Keratinocyte (primary cell): ENCODE results near the gene RNF19B. TPM values are rescaled to one million over a fixed set of nuclear protein-coding genes. Genes with fewer than 3 reads are reported as not detected.

Experiments
- DNase-seq: peaks from one replicate; pipeline ENCODE4 v3.0.0-alpha.2; 2011; ENCODE audit warnings: low read depth, missing footprints, low spot score
- FAIRE-seq: peaks from 2 replicates; lab custom pipeline; 2011; peaks lifted over from hg19 to GRCh38; lab: Jason Lieb, UNC
- H2AFZ ChIP-seq: 2 replicates; pipeline ENCODE4 v1.6.0; 2012; ENCODE audit warnings: low read length, control low read depth, inconsistent platforms; ENCODE audit not compliant: control insufficient read depth
- H3K27ac ChIP-seq: 2 replicates; pipeline ENCODE4 v1.5.1; 2011; ENCODE audit warnings: low read length; ENCODE audit not compliant: control insufficient read depth, insufficient read depth
- H3K27me3 ChIP-seq: 3 replicates; pipeline ENCODE4 v1.6.0; 2011; ENCODE audit warnings: low read length; ENCODE audit not compliant: control insufficient read depth, insufficient read depth; ENCODE audit errors: extremely low read depth
- H3K36me3 ChIP-seq, 2 experiments: 2 replicates in 1 of 2; 3 replicates in 1 of 2; pipeline ENCODE4 v1.5.1; 2011; ENCODE audit warnings: low read length in 2 of 2, mild to moderate bottlenecking in 1 of 2; ENCODE audit not compliant: control insufficient read depth in 2 of 2, insufficient read depth in 2 of 2; ENCODE audit errors: extremely low read depth in 1 of 2
- H3K4me1 ChIP-seq: 3 replicates; pipeline ENCODE4 v1.5.1; 2011; ENCODE audit warnings: low read length; ENCODE audit not compliant: control insufficient read depth, insufficient read depth; ENCODE audit errors: extremely low read depth
- H3K4me2 ChIP-seq: 3 replicates; pipeline ENCODE4 v1.6.0; 2011; ENCODE audit warnings: low read depth, low read length; ENCODE audit not compliant: control insufficient read depth, insufficient read depth; ENCODE audit errors: extremely low read depth
- H3K4me3 ChIP-seq, 3 experiments: fragments of 200-600 bp in 1 of 3; sonication (generic) in 1 of 3; 2 replicates in 2 of 3; 3 replicates in 1 of 3; pipeline ENCODE4 v1.5.1; 2011 to 2016; ENCODE audit warnings: low read length in 3 of 3, mild to moderate bottlenecking in 3 of 3, control low read depth in 2 of 3, inconsistent platforms in 1 of 3, low read depth in 1 of 3, mixed read lengths in 1 of 3, mixed run types in 1 of 3, moderate library complexity in 1 of 3; ENCODE audit not compliant: control insufficient read depth in 2 of 3, insufficient read depth in 2 of 3; ENCODE audit errors: extremely low read depth in 1 of 3
- H3K79me2 ChIP-seq: 2 replicates; pipeline ENCODE4 v1.6.0; 2012; ENCODE audit warnings: low read length; ENCODE audit not compliant: control insufficient read depth, insufficient read depth
- H3K9ac ChIP-seq: 3 replicates; pipeline ENCODE4 v1.6.0; 2011; ENCODE audit warnings: low read length; ENCODE audit not compliant: control insufficient read depth, insufficient read depth; ENCODE audit errors: extremely low read depth
- H3K9me1 ChIP-seq: 3 replicates; pipeline ENCODE4 v1.6.0; 2011; ENCODE audit warnings: low read length; ENCODE audit not compliant: control insufficient read depth, insufficient read depth; ENCODE audit errors: extremely low read depth
- H3K9me3 ChIP-seq: 2 replicates; pipeline ENCODE4 v1.5.1; 2012; ENCODE audit warnings: low read depth, low read length; ENCODE audit not compliant: control insufficient read depth
- H4K20me1 ChIP-seq: 3 replicates; pipeline ENCODE4 v1.6.0; 2011; ENCODE audit warnings: low read length; ENCODE audit not compliant: control insufficient read depth, insufficient read depth; ENCODE audit errors: extremely low read depth
- CTCF ChIP-seq, 3 experiments: IDR thresholded peaks in 1 of 3; conservative IDR thresholded peaks in 1 of 3; optimal IDR thresholded peaks in 1 of 3; 2 replicates in 2 of 3; 3 replicates in 1 of 3; pipeline versions ENCODE3 to v1.5.1; 2011; ENCODE audit warnings: low read length in 3 of 3, mild to moderate bottlenecking in 3 of 3, moderate library complexity in 2 of 3, control low read depth in 1 of 3, inconsistent platforms in 1 of 3; ENCODE audit not compliant: insufficient read depth in 2 of 3; ENCODE audit errors: extremely low read depth in 1 of 3
- EZH2 ChIP-seq: IDR thresholded peaks from one replicate; pipeline ENCODE4 v1.6.1; 2012; ENCODE audit warnings: inconsistent platforms, mild to moderate bottlenecking, low read length, moderate library complexity
- dilution Hi-C: fragments of 300-500 bp; cut with MboI; formaldehyde crosslinking; loops from one replicate; pipeline ENCODE4 v1.7.0; 2020; ENCODE audit warnings: low sequenced_read_pairs; ENCODE audit not compliant: extremely low pct_ligation_motif_present
- polyA plus RNA-seq, 5 experiments: library from polyadenylated mRNA; depleted of rRNA in 3 of 5; stranded (reverse) in 3 of 5; stranded (forward) in 1 of 5; unstranded in 1 of 5; fragments of >200 nt; gene quantifications; 1 replicate in 1 of 5; 2 replicates in 3 of 5; 3 replicates in 1 of 5; pipeline versions ENCODE4 v1.2.1 to v1.2.3, GENCODE V29; 2011 to 2012; ENCODE audit warnings: missing spikeins in 2 of 5, low read depth in 1 of 5, low replicate concordance in 1 of 5

Gene RNF19B
- polyA plus RNA-seq, 1 donor (not counting 4 experiments of a cell fraction or from before 2014, with no cell fraction given) = 33.5 TPM

- Histone ChIP-seq H3K4me3 (no peak overlapping the region), H3K4me2 (no peak overlapping the region), H2AFZ (no peak overlapping the region), H3K27me3 (peaks cover 5% of the 10 kb centered on the region), H3K9me1 (no peaks in the 10 kb centered on the region), H4K20me1 (no peaks in the 10 kb centered on the region), H3K9ac (no peak overlapping the region), H3K9me3 (no peaks in the 10 kb centered on the region), H3K79me2 (no peaks in the 10 kb centered on the region), H3K27ac (no peak overlapping the region), H3K36me3 (no peaks in the 10 kb centered on the region), H3K4me1 (peaks cover 4% of the 10 kb centered on the region)
- FAIRE-seq (no peak), DNase-seq (no peak)
- dilution Hi-C loops = no loop called here
- no peak for TF ChIP-seq EZH2
Measured at GRCh38 chr1:32928285-32928684, 36.3 kb downstream of the RNF19B start.

GRCh38 chr1:32927441-32927840 lies 37.2 kb downstream of the RNF19B start:
- Histone ChIP-seq H3K9me3 (no peaks in the 10 kb centered on the region), H3K79me2 (no peaks in the 10 kb centered on the region), H4K20me1 (no peaks in the 10 kb centered on the region), H3K9me1 (no peaks in the 10 kb centered on the region), H3K4me2 (no peak overlapping the region), H3K4me3 (no peak overlapping the region), H3K9ac (no peak overlapping the region), H2AFZ (no peak overlapping the region), H3K27me3 (peaks cover 5% of the 10 kb centered on the region), H3K4me1 (peaks cover 4% of the 10 kb centered on the region), H3K36me3 (no peaks in the 10 kb centered on the region), H3K27ac (no peak overlapping the region)
- DNase-seq = no peak
- FAIRE-seq = no peak
- dilution Hi-C loops = no loop called here
- TF ChIP-seq EZH2 = no peak
- TF ChIP-seq CTCF (optimal IDR thresholded peaks at IDR 0.05 in 1 of 3, IDR thresholded peaks at IDR 0.05 in 1 of 3, conservative IDR thresholded peaks at IDR 0.05 in 1 of 3; ENCODE audit: extremely low read depth in 1 of 3, insufficient read depth in 2 of 3, low read length in 3 of 3) = no peak

GRCh38 chr1:32926562-32926961 lies 38.0 kb downstream of the RNF19B start:
- Histone ChIP-seq H2AFZ (no peak overlapping the region), H3K4me2 (no peak overlapping the region), H3K9me1 (no peaks in the 10 kb centered on the region), H3K9me3 (no peaks in the 10 kb centered on the region), H4K20me1 (no peaks in the 10 kb centered on the region), H3K36me3 (no peaks in the 10 kb centered on the region), H3K4me1 (peaks cover 4% of the 10 kb centered on the region), H3K79me2 (no peaks in the 10 kb centered on the region), H3K4me3 (no peak overlapping the region), H3K9ac (no peak overlapping the region), H3K27ac (no peak overlapping the region), H3K27me3 (peaks cover 5% of the 10 kb centered on the region)
- FAIRE-seq (no peak), DNase-seq (no peak)
- TF ChIP-seq CTCF (optimal IDR thresholded peaks at IDR 0.05 in 1 of 3, IDR thresholded peaks at IDR 0.05 in 1 of 3, conservative IDR thresholded peaks at IDR 0.05 in 1 of 3; ENCODE audit: extremely low read depth in 1 of 3, insufficient read depth in 2 of 3, low read length in 3 of 3) (no peak), EZH2 (no peak)
- dilution Hi-C loops = no loop called here
